Fibroblast of lung (primary cell): ENCODE measurements around the gene KDM5B. TPM values are rescaled to one million over a fixed set of nuclear protein-coding genes. Genes with fewer than 3 reads are reported as not detected.

ENCODE experiments used
- DNase-seq, 2 donors: peaks; one replicate each; pipeline versions ENCODE4 v3.0.0 to v3.0.0-alpha.2; 2010; ENCODE audit warnings: low read depth in 2 of 2
- H2AFZ ChIP-seq: 2 replicates; pipeline ENCODE4 v1.5.1; 2012; ENCODE audit warnings: low read length, control low read depth, inconsistent platforms
- H3K27ac ChIP-seq: 2 replicates; pipeline ENCODE4 v1.5.1; 2011; ENCODE audit warnings: low read length, control low read depth; ENCODE audit not compliant: insufficient read depth
- H3K27me3 ChIP-seq: 2 replicates; pipeline ENCODE4 v1.5.1; 2011; ENCODE audit warnings: mild to moderate bottlenecking, low read length; ENCODE audit not compliant: control insufficient read depth, insufficient read depth
- H3K36me3 ChIP-seq: 2 replicates; pipeline ENCODE4 v1.5.1; 2011; ENCODE audit warnings: low read length; ENCODE audit not compliant: control insufficient read depth, insufficient read depth
- H3K4me1 ChIP-seq: 2 replicates; pipeline ENCODE4 v1.5.1; 2011; ENCODE audit warnings: low read length; ENCODE audit not compliant: control insufficient read depth, insufficient read depth; ENCODE audit errors: extremely low read depth
- H3K4me2 ChIP-seq: 2 replicates; pipeline ENCODE4 v1.5.1; 2011; ENCODE audit warnings: low read length, control low read depth; ENCODE audit not compliant: insufficient read depth; ENCODE audit errors: extremely low read depth
- H3K4me3 ChIP-seq, 4 experiments: fragments of 200-600 bp in 1 of 4; sonication (generic) in 1 of 4; replicated peaks in 1 of 4; 2 replicates each; pipeline ENCODE4 v1.5.1; 2011 to 2016; ENCODE audit warnings: low read length in 4 of 4, low read depth in 3 of 4, mild to moderate bottlenecking in 3 of 4, control low read depth in 2 of 4, inconsistent platforms in 1 of 4, mixed read lengths in 1 of 4; ENCODE audit not compliant: insufficient read depth in 1 of 4; ENCODE audit errors: control extremely low read depth in 1 of 4
- H3K79me2 ChIP-seq: 2 replicates; pipeline ENCODE4 v1.5.1; 2012; ENCODE audit warnings: mild to moderate bottlenecking, low read length, inconsistent platforms; ENCODE audit not compliant: control insufficient read depth, insufficient read depth
- H3K9ac ChIP-seq: 2 replicates; pipeline ENCODE4 v1.5.1; 2011; ENCODE audit warnings: mild to moderate bottlenecking, low read length, control low read depth; ENCODE audit not compliant: insufficient read depth
- H3K9me3 ChIP-seq: 2 replicates; pipeline ENCODE4 v1.5.1; 2012; ENCODE audit warnings: low read depth, low read length; ENCODE audit not compliant: control insufficient read depth, insufficient read depth
- H4K20me1 ChIP-seq: 2 replicates; pipeline ENCODE4 v1.5.1; 2011; ENCODE audit warnings: low read length; ENCODE audit not compliant: control insufficient read depth, insufficient read depth; ENCODE audit errors: extremely low read depth
- EZH2 ChIP-seq: IDR thresholded peaks from 2 replicates; pipeline ENCODE4 v1.5.1; 2012; ENCODE audit warnings: low read length, control low read depth, mild to moderate bottlenecking; ENCODE audit errors: missing control alignments
- polyA plus RNA-seq, 2 donors: library from polyadenylated mRNA; depleted of rRNA in 1 of 2; stranded (reverse) in 1 of 2; unstranded in 1 of 2; fragments of >200 nt; gene quantifications; 2 replicates each; pipeline ENCODE4 v1.2.1, GENCODE V29; 2011 to 2012; ENCODE audit warnings: missing spikeins in 1 of 2
- total RNA-seq: library from RNA; depleted of rRNA; stranded (reverse); fragments of >200 nt; gene quantifications from 2 replicates; pipeline ENCODE4 v1.2.1, GENCODE V29; 2014
- TF ChIP-seq, protein P1 (sequence below), 2 donors: IDR thresholded peaks in 1 of 2; conservative IDR thresholded peaks in 1 of 2; 1 replicate in 1 of 2; 2 replicates in 1 of 2; pipeline ENCODE4 v1.5.1; 2011 to 2012; ENCODE audit warnings: low read length in 2 of 2, control low read depth in 1 of 2, inconsistent platforms in 1 of 2, low read depth in 1 of 2, mild to moderate bottlenecking in 1 of 2

KDM5B gene
- total and polyA plus RNA-seq, 2 donors (not counting 1 experiment from before 2014, with no cell fraction given), result 52.0 to 82.2 TPM

DNA sequence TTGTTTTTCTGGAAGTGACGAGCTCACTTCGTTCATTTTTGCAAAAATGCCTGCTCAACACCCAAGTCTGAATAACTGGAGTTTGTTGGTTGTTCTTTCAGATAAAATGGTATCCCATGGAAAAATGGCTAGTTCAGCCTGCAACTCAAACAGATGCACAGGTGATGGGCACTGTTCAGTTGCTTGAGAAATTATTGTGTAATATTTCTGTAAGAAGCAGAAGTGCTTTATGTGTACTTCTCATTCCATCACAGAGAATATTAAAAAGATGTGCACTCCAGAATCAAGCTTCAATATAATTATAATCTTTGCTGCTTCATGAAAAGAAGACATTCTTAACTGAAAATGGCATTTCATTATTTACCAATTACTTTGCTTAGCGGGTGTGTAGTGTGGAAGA lies 107.0 kb downstream of the KDM5B start:
- no peak for TF ChIP-seq EZH2
- TF ChIP-seq, protein P1, sequence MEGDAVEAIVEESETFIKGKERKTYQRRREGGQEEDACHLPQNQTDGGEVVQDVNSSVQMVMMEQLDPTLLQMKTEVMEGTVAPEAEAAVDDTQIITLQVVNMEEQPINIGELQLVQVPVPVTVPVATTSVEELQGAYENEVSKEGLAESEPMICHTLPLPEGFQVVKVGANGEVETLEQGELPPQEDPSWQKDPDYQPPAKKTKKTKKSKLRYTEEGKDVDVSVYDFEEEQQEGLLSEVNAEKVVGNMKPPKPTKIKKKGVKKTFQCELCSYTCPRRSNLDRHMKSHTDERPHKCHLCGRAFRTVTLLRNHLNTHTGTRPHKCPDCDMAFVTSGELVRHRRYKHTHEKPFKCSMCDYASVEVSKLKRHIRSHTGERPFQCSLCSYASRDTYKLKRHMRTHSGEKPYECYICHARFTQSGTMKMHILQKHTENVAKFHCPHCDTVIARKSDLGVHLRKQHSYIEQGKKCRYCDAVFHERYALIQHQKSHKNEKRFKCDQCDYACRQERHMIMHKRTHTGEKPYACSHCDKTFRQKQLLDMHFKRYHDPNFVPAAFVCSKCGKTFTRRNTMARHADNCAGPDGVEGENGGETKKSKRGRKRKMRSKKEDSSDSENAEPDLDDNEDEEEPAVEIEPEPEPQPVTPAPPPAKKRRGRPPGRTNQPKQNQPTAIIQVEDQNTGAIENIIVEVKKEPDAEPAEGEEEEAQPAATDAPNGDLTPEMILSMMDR (conservative IDR thresholded peaks at IDR 0.05 in 1 of 2, IDR thresholded peaks at IDR 0.05 in 1 of 2; ENCODE audit: low read depth in 1 of 2, low read length in 2 of 2), result no peak
- Histone ChIP-seq H3K4me2 (no peak overlapping the region), H3K4me3 (no peak overlapping the region)

DNA sequence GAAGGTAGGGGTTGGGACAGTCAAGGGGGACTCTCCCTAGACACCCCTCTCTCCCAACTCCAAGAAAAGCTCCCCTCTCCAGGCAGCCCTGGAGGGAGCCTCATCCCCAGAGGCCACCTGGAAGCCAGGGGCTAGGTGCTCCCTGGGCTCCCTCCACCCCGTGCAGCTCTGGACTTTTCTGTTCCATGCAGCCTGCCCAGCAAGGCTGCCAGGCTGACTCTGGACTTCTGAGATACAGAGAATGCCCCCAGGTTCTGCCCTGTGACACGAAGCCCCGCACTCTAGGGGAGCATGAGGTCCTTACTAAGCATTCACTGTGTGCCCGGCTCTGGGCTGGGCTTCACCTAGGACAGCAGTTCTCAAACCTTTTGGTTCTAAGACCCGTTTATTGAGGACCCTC lies 108.2 kb downstream of the KDM5B start:
- H3K9me3 ChIP-seq, result no peaks in the 10 kb centered on the region
- H4K20me1 ChIP-seq, result no peaks in the 10 kb centered on the region

More for the DNA sequence above, 107.0 kb downstream of the KDM5B start:
- H3K36me3 ChIP-seq, result no peaks in the 10 kb centered on the region
- H4K20me1 ChIP-seq, result no peaks in the 10 kb centered on the region
- H3K4me1 ChIP-seq, result no peaks in the 10 kb centered on the region
- DNase-seq, result no peak
- no peak overlapping the region for H3K9ac ChIP-seq
- H2AFZ ChIP-seq, result no peak overlapping the region
- H3K27me3 ChIP-seq, result peaks cover 27% of the 10 kb centered on the region
- H3K27ac ChIP-seq, result no peak overlapping the region
- no peaks in the 10 kb centered on the region for H3K9me3 ChIP-seq
- H3K79me2 ChIP-seq, result no peaks in the 10 kb centered on the region

GRCh38 chr1:202698276-202698675 lies 109.9 kb downstream of the KDM5B start:
- Histone ChIP-seq H3K9ac (no peak overlapping the region), H4K20me1 (no peaks in the 10 kb centered on the region), H3K9me3 (no peaks in the 10 kb centered on the region), H3K36me3 (no peaks in the 10 kb centered on the region), H3K27me3 (peaks cover 9% of the 10 kb centered on the region), H2AFZ (no peak overlapping the region), H3K4me1 (no peaks in the 10 kb centered on the region), H3K4me2 (no peak overlapping the region), H3K79me2 (no peaks in the 10 kb centered on the region), H3K4me3 (no peak overlapping the region), H3K27ac (no peak overlapping the region)
- DNase-seq, result no peak
- no peak for TF ChIP-seq EZH2
- TF ChIP-seq, protein P1 (conservative IDR thresholded peaks at IDR 0.05 in 1 of 2, IDR thresholded peaks at IDR 0.05 in 1 of 2; ENCODE audit: low read depth in 1 of 2, low read length in 2 of 2), result no peak

More for the DNA sequence above, 108.2 kb downstream of the KDM5B start:
- DNase-seq, result no peak
- TF ChIP-seq, protein P1 (conservative IDR thresholded peaks at IDR 0.05 in 1 of 2, IDR thresholded peaks at IDR 0.05 in 1 of 2; ENCODE audit: low read depth in 1 of 2, low read length in 2 of 2), result no peak
- no peak for TF ChIP-seq EZH2
- no peaks in the 10 kb centered on the region for H3K36me3 ChIP-seq
- H3K4me2 ChIP-seq, result no peak overlapping the region
- peaks cover 17% of the 10 kb centered on the region for H3K27me3 ChIP-seq
- no peaks in the 10 kb centered on the region for H3K4me1 ChIP-seq
- H2AFZ ChIP-seq, result no peak overlapping the region
- H3K27ac ChIP-seq, result no peak overlapping the region
- no peak overlapping the region for H3K4me3 ChIP-seq
- H3K9ac ChIP-seq, result no peak overlapping the region
- H3K79me2 ChIP-seq, result no peaks in the 10 kb centered on the region
